IMR-90 (cell line): Measurements from ENCODE around the gene ZNF529. TPM values are rescaled to one million over a fixed set of nuclear protein-coding genes. Genes with fewer than 3 reads are reported as not detected.

Source experiments
- ATAC-seq: fragments of 200-7000 bp; cut with Tn5 transposase; 2 replicates; pipeline ENCODE4 v1.9.1; 2020; ENCODE audit warnings: low read depth, mild to moderate bottlenecking, moderate library complexity
- BruUV-seq: library from RNA; stranded (reverse); fragments of 400-500 nt; replicated peaks from 2 replicates; lab custom pipeline; 2021; lab: Mats Ljungman, UMichigan
- CTCF ChIA-PET: fragments of 300-600 bp; formaldehyde crosslinking; extraction: SDS; loops from one replicate; lab custom pipeline; 2021; ENCODE audit warnings: antibody characterized with exemption; lab: Yijun Ruan, JAX
- POLR2A ChIA-PET: fragments of 300-600 bp; sonication (Branson Sonifier 250); formaldehyde crosslinking; loops from one replicate; lab custom pipeline; 2022; ENCODE audit warnings: antibody characterized with exemption; ENCODE audit not compliant: unreplicated experiment; lab: Charles Lee
- DNase-seq: peaks from one replicate; pipeline ENCODE4 v3.0.0; 2013
- H2AFZ ChIP-seq: replicated peaks from 2 replicates; pipeline ENCODE3; 2013; ENCODE audit warnings: low read length, mild to moderate bottlenecking; ENCODE audit not compliant: poor library complexity
- H2AK5ac ChIP-seq: 2 replicates; pipeline ENCODE4 v1.6.1; 2013; ENCODE audit warnings: low read depth, low read length, inconsistent platforms
- H2AK9ac ChIP-seq: replicated peaks from 2 replicates; pipeline ENCODE3; 2013; ENCODE audit warnings: mild to moderate bottlenecking, low read depth, low read length, moderate library complexity; ENCODE audit not compliant: poor library complexity
- H2BK120ac ChIP-seq: 2 replicates; pipeline ENCODE4 v1.6.1; 2013; ENCODE audit warnings: low read depth, low read length, inconsistent platforms
- H2BK15ac ChIP-seq: 3 replicates; pipeline ENCODE4 v1.6.1; 2013; ENCODE audit warnings: low read depth, low read length, inconsistent platforms
- H2BK20ac ChIP-seq: 2 replicates; pipeline ENCODE4 v1.6.1; 2013; ENCODE audit warnings: low read depth, mild to moderate bottlenecking, inconsistent platforms, low read length, moderate library complexity
- H2BK5ac ChIP-seq: 2 replicates; pipeline ENCODE4 v1.6.1; 2013; ENCODE audit warnings: mild to moderate bottlenecking, low read depth, low read length, inconsistent platforms; ENCODE audit not compliant: poor library complexity, severe bottlenecking
- H3K14ac ChIP-seq: replicated peaks from 2 replicates; pipeline ENCODE4 v1.6.1; 2013; ENCODE audit warnings: low read depth, low read length, inconsistent platforms
- H3K18ac ChIP-seq: 2 replicates; pipeline ENCODE4 v1.6.1; 2013; ENCODE audit warnings: low read depth, low read length, control low read depth
- H3K23ac ChIP-seq: 2 replicates; pipeline ENCODE4 v1.6.1; 2013; ENCODE audit warnings: low read depth, low read length, inconsistent platforms
- H3K27ac ChIP-seq: 2 replicates; pipeline ENCODE4 v1.5.1; 2013; ENCODE audit warnings: mild to moderate bottlenecking, control low read depth, low read length; ENCODE audit not compliant: insufficient read depth
- H3K27me3 ChIP-seq: 2 replicates; pipeline ENCODE4 v1.6.1; 2013; ENCODE audit warnings: low read length; ENCODE audit not compliant: control insufficient read depth, insufficient read depth
- H3K36me3 ChIP-seq: 2 replicates; pipeline ENCODE4 v1.6.1; 2013; ENCODE audit warnings: low read length, mixed read lengths; ENCODE audit not compliant: control insufficient read depth, insufficient read depth
- H3K4ac ChIP-seq: 2 replicates; pipeline ENCODE4 v1.6.1; 2013; ENCODE audit warnings: low read depth, low read length, inconsistent platforms
- H3K4me1 ChIP-seq: 2 replicates; pipeline ENCODE4 v1.6.1; 2013; ENCODE audit warnings: low read length, mixed read lengths; ENCODE audit not compliant: control insufficient read depth, insufficient read depth
- H3K4me2 ChIP-seq: 2 replicates; pipeline ENCODE4 v1.6.1; 2013; ENCODE audit warnings: low read depth, mild to moderate bottlenecking, control low read depth, low read length, moderate library complexity
- H3K4me3 ChIP-seq: 2 replicates; pipeline ENCODE4 v1.5.1; 2013; ENCODE audit warnings: low read depth, mild to moderate bottlenecking, control low read depth, low read length, moderate library complexity; ENCODE audit not compliant: insufficient read depth
- H3K56ac ChIP-seq: 2 replicates; pipeline ENCODE4 v1.6.1; 2013; ENCODE audit warnings: low read length, inconsistent platforms; ENCODE audit not compliant: insufficient read depth; ENCODE audit errors: extremely low read depth
- H3K79me1 ChIP-seq, 2 experiments: 2 replicates each; pipeline ENCODE4 v1.6.1; 2013; ENCODE audit warnings: low read length in 2 of 2, inconsistent platforms in 1 of 2, low read depth in 1 of 2
- H3K9ac ChIP-seq: 2 replicates; pipeline ENCODE4 v1.6.1; 2013; ENCODE audit warnings: low read depth, low read length, control low read depth
- H3K9me1 ChIP-seq: 2 replicates; pipeline ENCODE4 v1.6.1; 2013; ENCODE audit warnings: low read length, inconsistent platforms; ENCODE audit not compliant: insufficient read depth
- H3K9me3 ChIP-seq: 2 replicates; pipeline ENCODE4 v1.6.1; 2013; ENCODE audit warnings: low read length; ENCODE audit not compliant: control insufficient read depth, insufficient read depth
- H4K20me1 ChIP-seq: 2 replicates; pipeline ENCODE4 v1.6.1; 2013; ENCODE audit warnings: low read length, inconsistent platforms; ENCODE audit not compliant: insufficient read depth
- H4K5ac ChIP-seq: 2 replicates; pipeline ENCODE4 v1.6.1; 2013; ENCODE audit warnings: mild to moderate bottlenecking, low read depth, low read length, control low read depth
- H4K8ac ChIP-seq, 2 experiments: 2 replicates each; pipeline ENCODE4 v1.6.1; 2013; ENCODE audit warnings: low read depth in 2 of 2, low read length in 2 of 2, control low read depth in 1 of 2, inconsistent platforms in 1 of 2
- H4K91ac ChIP-seq: 2 replicates; pipeline ENCODE4 v1.6.1; 2013; ENCODE audit warnings: low read depth, low read length, inconsistent platforms; ENCODE audit not compliant: insufficient read depth
- BHLHE40 ChIP-seq: fragments of 150-350 bp; IDR thresholded peaks from 2 replicates; pipeline ENCODE4 v1.6.1; 2016; ENCODE audit warnings: mild to moderate bottlenecking, low read depth, low read length
- CTCF ChIP-seq: conservative IDR thresholded peaks from 2 replicates; pipeline ENCODE4 v1.5.1; 2012; ENCODE audit warnings: mild to moderate bottlenecking, low read depth, low read length, improper control_type of control experiment
- ELK1 ChIP-seq: fragments of 150-350 bp; IDR thresholded peaks from 2 replicates; pipeline ENCODE4 v1.6.1; 2016; ENCODE audit warnings: low read depth, mild to moderate bottlenecking, low read length, moderate library complexity, borderline replicate concordance
- FOS ChIP-seq: fragments of 150-350 bp; IDR thresholded peaks from 2 replicates; pipeline ENCODE4 v1.6.1; 2016; ENCODE audit warnings: low read depth, low read length
- MAFK ChIP-seq: IDR thresholded peaks from 2 replicates; pipeline ENCODE4 v1.6.1; 2012; ENCODE audit warnings: low read depth, low read length, improper control_type of control experiment
- MXI1 ChIP-seq: IDR thresholded peaks from 2 replicates; pipeline ENCODE4 v1.6.1; 2012; ENCODE audit warnings: low read depth, mild to moderate bottlenecking, low read length, moderate library complexity, borderline replicate concordance
- POLR2A ChIP-seq: IDR thresholded peaks from 2 replicates; pipeline ENCODE4 v1.6.1; 2012; ENCODE audit warnings: mild to moderate bottlenecking, low read depth, low read length
- RCOR1 ChIP-seq: IDR thresholded peaks from 2 replicates; pipeline ENCODE4 v1.6.1; 2012; ENCODE audit warnings: mild to moderate bottlenecking, low read length, improper control_type of control experiment; ENCODE audit not compliant: insufficient replicate concordance
- RFX5 ChIP-seq: IDR thresholded peaks from 2 replicates; pipeline ENCODE4 v1.8.0; 2012; ENCODE audit warnings: low read depth, mild to moderate bottlenecking, low read length, moderate library complexity
- SMC3 ChIP-seq: fragments of 150-350 bp; IDR thresholded peaks from 2 replicates; pipeline ENCODE4 v1.6.1; 2016; ENCODE audit warnings: low read depth, mild to moderate bottlenecking, antibody characterized with exemption, low read length, moderate library complexity
- WGBS, 2 experiments: methylation state at CpG; one replicate each; pipeline versions ENCODE4 v1.1.5 to v1.1.7; 2013; ENCODE audit warnings: missing lambda C conversion rate in 2 of 2; ENCODE audit not compliant: insufficient read length in 1 of 2; ENCODE audit errors: extremely low coverage in 2 of 2; 5-methylcytosine and 5-hydroxymethylcytosine counted together
- dilution Hi-C: fragments of 300-500 bp; cut with HindIII; formaldehyde crosslinking; loops from one replicate; pipeline ENCODE4 v1.14.3; 2018; ENCODE audit warnings: low sequenced_read_pairs; ENCODE audit not compliant: unreplicated experiment
- in situ Hi-C: fragments of 300-500 bp; cut with MboI; formaldehyde crosslinking; loops from 3 replicates; pipeline ENCODE4 v1.14.3; 2019; ENCODE audit warnings: low sequenced_read_pairs, inconsistent platforms, mixed read lengths
- intact Hi-C: fragments of 100-400 bp; cut with micrococcal nuclease; formaldehyde crosslinking; loops from 2 replicates; pipeline ENCODE4 v1.10.0; 2022
- polyA plus RNA-seq, 3 experiments: library from polyadenylated mRNA; depleted of rRNA; stranded (reverse); fragments of >200 nt; gene quantifications; 2 replicates each; pipeline ENCODE4 v1.2.3, GENCODE V29; 2012; ENCODE audit warnings: low replicate concordance in 1 of 3
- total RNA-seq: library from RNA; depleted of rRNA; stranded (reverse); fragments of >200 nt; gene quantifications from 2 replicates; pipeline ENCODE4 v1.2.3, GENCODE V29; 2012

ZNF529 gene
- total and polyA plus RNA-seq, 2 of the 4 experiments (the other 2 are of a cell fraction): 2.4 to 6.8 TPM

GRCh38 chr19:36605877-36606478 lies 32.9 kb upstream of the ZNF529 start:
- no peak overlapping the region for H3K27ac ChIP-seq
- POLR2A ChIA-PET: interaction anchor here (0.7 kb wide), 1 partner anchor 11 kb away, joined by 3 read pairs; no protein-coding TSS in a partner anchor
- peak overlapping the region; percentile 79 for H3K9ac ChIP-seq

More at GRCh38 chr19:36605877-36606478, 32.9 kb upstream of the ZNF529 start:
- Histone ChIP-seq H2BK120ac (no peak overlapping the region), H4K5ac (peak overlapping the region; percentile 25), H3K23ac (no peak overlapping the region), H3K4me3 (peak overlapping the region; percentile 96), H2AK5ac (no peak overlapping the region), H4K20me1 (no peaks in the 10 kb centered on the region), H2AK9ac (no peak overlapping the region), H3K36me3 (peaks cover 6% of the 10 kb centered on the region; the same call in 1 of the 2 replicates), H2BK20ac (no peak overlapping the region), H3K79me1 (peaks cover 4 to 11% of the 10 kb centered on the region in 2 experiments; a peak in 3 of 4 replicates), H4K91ac (no peak overlapping the region), H3K14ac (0 out of 2 replicates have a peak overlapping the region, but pooled peaks have one; percentile 38), H3K4me1 (no peaks in the 10 kb centered on the region), H4K8ac (peak overlapping the region; percentile 49 to 65; a peak in 2 of 4 replicates), H3K9me3 (peaks cover 4% of the 10 kb centered on the region), H3K4ac (peak overlapping the region; percentile 28), H3K18ac (no peak overlapping the region), H2AFZ (peak overlapping the region; percentile 99), H3K4me2 (peak overlapping the region; percentile 95), H2BK5ac (no peak overlapping the region), H2BK15ac (no peak overlapping the region), H3K56ac (no peak overlapping the region), H3K27me3 (no peaks in the 10 kb centered on the region), H3K9me1 (no peaks in the 10 kb centered on the region)
- in situ Hi-C loops (no loop called here), dilution Hi-C loops (no loop called here), intact Hi-C loops (loop anchor here (2.0 kb wide), 1 partner anchor 33 kb away; the partner anchor contains the start of gene ZNF529)
- TF ChIP-seq FOS (no peak), ELK1 (no peak), BHLHE40 (no peak), RCOR1 (no peak), MAFK (no peak), RFX5 (no peak), MXI1 (no peak), CTCF (no peak), SMC3 (no peak), POLR2A (no peak)
- no CpG with 5 or more reads among the region's 1 CpG for WGBS, 2 experiments
- DNase-seq (no peak), ATAC-seq (peak; percentile 2)
- CTCF ChIA-PET: interaction anchor here (0.7 kb wide), 1 partner anchor 391 kb away, joined by 4 read pairs; the partner anchor contains the start of gene ZNF146
- BruUV-seq: no TSS peak
